ENCODE results near the gene LAMC3.

DNA sequence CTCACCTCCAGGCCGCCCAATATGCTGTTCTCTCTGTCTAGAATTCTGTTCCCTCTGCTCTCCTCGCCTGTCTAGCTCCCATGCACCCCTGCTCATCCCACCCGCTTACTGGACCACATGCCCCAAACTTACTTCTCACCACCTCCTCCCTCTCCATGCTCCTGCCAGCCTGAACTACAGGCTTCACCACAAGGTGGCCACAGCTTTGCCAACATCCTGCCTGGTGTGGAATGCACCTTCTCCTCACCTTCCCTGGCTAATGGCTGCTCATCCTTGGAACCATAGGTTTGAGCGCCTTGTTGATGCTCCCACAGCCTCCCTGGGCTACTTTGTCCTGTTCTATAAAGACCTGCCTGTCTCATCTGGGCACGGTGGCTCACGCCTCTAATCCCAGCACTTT is 9.6 kb downstream of the LAMC3 start:
- no peak for TF ChIP-seq NR3C1 (CRISPR knock-in tag; IDR thresholded peaks at IDR 0.05)
- TF ChIP-seq, protein P1, sequence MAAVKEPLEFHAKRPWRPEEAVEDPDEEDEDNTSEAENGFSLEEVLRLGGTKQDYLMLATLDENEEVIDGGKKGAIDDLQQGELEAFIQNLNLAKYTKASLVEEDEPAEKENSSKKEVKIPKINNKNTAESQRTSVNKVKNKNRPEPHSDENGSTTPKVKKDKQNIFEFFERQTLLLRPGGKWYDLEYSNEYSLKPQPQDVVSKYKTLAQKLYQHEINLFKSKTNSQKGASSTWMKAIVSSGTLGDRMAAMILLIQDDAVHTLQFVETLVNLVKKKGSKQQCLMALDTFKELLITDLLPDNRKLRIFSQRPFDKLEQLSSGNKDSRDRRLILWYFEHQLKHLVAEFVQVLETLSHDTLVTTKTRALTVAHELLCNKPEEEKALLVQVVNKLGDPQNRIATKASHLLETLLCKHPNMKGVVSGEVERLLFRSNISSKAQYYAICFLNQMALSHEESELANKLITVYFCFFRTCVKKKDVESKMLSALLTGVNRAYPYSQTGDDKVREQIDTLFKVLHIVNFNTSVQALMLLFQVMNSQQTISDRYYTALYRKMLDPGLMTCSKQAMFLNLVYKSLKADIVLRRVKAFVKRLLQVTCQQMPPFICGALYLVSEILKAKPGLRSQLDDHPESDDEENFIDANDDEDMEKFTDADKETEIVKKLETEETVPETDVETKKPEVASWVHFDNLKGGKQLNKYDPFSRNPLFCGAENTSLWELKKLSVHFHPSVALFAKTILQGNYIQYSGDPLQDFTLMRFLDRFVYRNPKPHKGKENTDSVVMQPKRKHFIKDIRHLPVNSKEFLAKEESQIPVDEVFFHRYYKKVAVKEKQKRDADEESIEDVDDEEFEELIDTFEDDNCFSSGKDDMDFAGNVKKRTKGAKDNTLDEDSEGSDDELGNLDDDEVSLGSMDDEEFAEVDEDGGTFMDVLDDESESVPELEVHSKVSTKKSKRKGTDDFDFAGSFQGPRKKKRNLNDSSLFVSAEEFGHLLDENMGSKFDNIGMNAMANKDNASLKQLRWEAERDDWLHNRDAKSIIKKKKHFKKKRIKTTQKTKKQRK (IDR thresholded peaks at IDR 0.05; ENCODE audit: borderline replicate concordance, low read depth, low read length): no peak

Data from K562 (cell line).